DMS114 treated with DMSO at 0.1 percent for 48 hours (cell line): ENCODE measurements around the gene RARS1.

Source experiments
- DNase-seq: peaks from one replicate; lab custom pipeline; 2025; ENCODE audit not compliant: unreplicated experiment; lab: John Stamatoyannopoulos, UW

Gene RARS1

GRCh38 chr5:168486136-168486879 is at the start of gene RARS1:
Gene RARS1, plus strand, starts transcription at chr5:168486471. Its CDS starts 28 bp downstream, at chr5:168486499.
- DNase-seq = peak; percentile 90

DNA sequence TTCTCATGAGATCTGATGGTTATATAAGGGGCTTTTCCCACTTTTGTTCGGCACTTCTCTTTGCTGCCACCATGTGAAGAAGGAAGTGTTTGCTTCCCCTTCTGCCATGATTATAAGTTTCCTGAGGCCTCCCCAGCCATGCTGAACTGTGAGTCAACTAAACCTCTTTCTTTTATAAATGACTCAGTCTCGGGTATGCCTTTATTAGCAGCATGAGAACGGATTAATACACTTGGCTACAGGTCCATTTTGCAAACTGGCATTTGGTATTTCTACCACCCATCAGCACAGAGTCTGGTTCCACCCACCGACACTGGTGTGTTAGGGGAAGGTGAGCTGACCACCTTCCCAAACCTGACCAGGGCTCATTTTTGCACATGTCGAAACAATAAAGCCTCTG is 47.9 kb upstream of the RARS1 start:
- no peak for DNase-seq

DNA sequence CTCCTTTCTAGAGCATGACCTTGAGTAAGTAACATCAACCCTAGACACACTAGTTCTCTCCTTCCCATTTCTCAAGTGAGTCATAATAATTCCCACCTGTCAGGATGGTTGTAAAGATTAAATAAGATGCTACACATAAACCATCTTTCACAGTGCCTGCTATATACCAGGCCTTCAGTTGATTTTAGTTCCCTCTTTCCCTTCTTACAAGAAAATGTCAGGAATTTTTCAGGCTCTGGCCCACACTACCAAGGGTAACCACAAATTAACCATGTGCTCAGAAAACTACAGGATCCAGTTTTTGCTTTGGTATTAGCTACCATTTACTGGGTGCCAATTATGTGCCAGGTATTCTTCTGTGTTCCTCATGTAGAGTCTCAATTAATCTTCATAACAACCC is 42.7 kb upstream of the RARS1 start:
- no peak for DNase-seq

- no peak for DNase-seq
Observed at GRCh38 chr5:168443950-168444700, 42.1 kb upstream of the RARS1 start.

DNA sequence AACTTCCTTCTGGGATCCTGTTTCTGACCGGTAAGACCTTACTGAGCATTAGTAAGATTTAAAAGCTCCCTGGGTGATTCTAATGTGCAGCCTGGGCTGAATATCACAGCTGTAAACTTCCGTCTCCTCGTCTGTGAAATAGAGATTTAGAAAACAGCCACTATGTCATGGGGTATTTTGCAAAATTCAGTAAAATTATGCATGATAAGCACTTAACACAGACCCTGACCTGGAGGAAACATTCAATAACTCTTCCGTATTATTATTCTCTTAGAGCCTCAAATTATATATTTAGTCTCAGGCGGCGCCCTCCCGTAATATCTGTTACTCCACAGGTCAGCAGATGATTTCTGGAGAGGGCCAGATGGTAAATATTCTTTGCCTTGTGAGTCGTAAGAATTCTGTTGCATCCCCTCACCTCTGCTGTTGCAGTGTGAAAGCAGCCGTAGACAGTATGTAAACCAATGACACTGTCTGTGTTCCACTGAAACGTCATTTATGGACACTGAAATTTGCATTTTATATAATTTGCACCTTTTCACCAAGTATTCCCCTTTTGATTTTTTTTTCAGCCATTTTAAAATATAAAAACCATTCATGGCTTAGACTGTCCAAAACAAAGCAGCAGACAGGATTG is 39.2 kb upstream of the RARS1 start:
- DNase-seq = no peak

DNA sequence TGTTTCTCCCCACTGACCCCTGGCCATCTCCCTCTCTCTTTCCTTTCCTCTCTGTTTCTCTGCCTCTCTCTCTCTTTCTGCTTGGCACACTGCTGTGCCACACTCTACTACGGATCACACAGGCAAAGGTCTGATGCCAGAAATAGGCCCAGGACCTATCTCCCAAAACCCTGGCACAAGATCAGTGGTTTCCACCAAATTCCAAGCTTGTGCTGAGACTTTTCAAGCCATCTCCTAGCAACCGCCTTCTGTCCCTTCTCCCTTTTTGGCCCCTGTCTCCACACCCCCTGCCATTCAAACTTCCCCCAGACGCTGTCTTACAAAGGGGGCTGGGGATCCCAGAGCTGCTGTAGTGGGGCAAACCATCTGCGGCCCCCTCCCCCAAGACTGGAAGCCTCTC is 38.5 kb upstream of the RARS1 start:
- DNase-seq = no peak

DNA sequence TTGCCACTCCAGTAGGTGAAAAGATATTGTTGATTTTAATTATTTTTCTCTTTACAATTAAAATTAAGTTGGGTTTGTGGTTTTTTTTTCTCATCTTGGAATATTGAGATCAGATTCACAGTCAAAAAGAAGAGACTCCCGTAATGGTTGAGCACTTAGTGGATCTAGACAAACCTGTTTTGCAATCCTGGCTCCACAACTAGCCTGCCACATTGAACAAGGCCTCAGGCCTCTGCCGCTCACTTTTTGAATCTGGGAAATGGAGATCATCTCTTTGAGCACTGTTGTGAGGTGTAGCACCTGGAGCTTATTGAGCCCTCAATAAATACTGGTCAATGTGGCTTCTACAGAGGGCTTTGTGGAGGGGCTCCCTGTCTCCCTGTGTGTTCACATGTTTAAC is 37.1 kb upstream of the RARS1 start:
- DNase-seq = no peak

- no peak for DNase-seq
Observed at GRCh38 chr5:168451565-168451964, 34.7 kb upstream of the RARS1 start.

- DNase-seq = no peak
Observed at GRCh38 chr5:168455201-168455600, 31.1 kb upstream of the RARS1 start.

DNA sequence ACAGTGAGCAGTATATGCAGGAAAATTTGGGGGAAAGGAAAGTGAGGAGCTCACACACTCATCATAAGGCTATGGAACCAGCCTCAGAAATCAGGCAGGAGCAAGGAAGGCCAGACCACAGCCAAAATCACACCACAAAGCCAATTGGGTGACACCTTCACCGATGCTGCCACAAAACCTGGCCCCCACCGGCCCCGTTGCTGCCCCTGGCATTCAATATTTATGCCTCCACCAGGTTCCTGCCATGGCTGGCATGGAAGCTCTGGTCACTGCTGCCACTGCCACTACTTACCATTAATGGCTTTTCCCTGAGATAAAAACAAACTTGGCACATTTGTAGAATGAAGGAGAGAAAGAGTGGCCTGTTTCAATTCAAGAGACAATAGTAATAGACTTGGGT is 28.7 kb upstream of the RARS1 start:
- no peak for DNase-seq

GRCh38 chr5:168460606-168461005 is 25.7 kb upstream of the RARS1 start:
- DNase-seq = no peak

DNA sequence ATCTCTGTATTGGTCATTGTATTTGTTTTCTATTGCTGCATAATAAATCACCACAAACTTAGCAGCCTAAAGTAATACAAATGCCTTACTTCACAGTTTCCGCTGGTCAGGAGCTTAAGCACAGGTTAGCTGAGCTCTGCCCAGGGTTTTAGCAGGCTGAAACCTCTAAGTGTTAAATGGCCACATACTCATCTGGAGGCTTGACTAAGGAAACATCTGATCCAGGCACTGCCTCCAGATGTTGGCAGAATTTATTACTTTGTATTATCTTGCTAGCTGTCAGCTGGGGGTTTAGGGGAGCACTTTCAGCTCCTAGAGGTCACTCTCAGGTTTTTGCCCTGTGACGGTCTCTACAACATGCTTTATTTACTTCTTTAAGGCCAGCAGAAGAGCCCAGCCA is 23.2 kb upstream of the RARS1 start:
- no peak for DNase-seq

DNA sequence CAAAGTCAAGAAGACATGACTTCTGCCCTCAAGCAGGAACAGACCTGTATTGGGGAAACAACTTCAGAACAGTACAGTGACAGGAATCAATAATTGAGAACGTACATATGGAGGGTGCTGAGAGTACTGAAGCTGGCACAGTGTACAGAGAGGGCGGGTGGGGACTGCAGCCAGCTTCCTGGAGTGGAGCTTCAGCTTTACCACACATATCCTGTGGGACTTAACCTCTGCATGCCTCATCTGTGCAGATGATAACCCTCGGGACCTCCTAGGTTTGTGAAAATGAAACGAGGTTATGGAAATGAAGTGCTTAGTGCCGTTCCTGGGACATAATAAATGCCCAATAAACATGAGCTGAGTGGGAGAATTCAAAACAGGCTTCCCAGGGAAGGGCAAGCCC is 22.1 kb upstream of the RARS1 start:
- DNase-seq = no peak

DNA sequence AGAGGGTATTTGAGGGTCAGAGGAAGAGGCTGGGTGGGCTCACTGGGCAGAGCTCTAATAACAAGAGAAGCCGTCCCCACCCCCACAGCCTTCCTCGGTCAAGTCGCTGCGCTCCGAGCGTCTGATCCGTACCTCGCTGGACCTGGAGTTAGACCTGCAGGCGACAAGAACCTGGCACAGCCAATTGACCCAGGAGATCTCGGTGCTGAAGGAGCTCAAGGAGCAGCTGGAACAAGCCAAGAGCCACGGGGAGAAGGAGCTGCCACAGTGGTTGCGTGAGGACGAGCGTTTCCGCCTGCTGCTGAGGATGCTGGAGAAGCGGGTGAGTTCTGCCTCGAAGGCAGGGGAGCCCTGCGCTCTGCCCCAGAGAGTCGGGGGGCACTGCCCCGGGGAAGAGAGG is 21.6 kb upstream of the RARS1 start:
- DNase-seq = no peak

DNA sequence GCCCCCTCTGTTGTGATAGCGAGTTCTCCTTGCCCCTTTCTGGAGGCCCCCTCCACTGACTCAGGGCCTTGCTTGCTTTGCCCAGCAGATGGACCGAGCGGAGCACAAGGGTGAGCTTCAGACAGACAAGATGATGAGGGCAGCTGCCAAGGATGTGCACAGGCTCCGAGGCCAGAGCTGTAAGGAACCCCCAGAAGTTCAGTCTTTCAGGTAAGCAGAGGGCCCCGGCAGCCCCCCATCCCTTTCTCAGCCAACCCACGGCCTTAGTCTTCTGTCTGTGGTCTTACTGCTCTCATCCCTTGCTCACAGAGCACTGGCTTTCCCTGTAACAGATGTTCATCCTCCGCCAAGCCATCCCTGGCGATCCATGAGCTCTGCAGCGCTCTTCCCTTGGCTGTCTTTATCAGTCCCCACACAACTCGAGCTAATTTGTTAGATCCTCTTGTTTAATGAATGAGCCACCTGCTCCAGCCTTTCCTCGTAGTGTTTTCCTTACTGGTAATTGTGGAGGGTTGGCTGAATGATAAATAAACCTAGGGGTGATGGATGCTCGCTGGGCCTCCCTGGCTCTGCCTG is 18.4 kb upstream of the RARS1 start:
- DNase-seq = no peak

- no peak for DNase-seq
Observed at GRCh38 chr5:168468836-168469235, 17.4 kb upstream of the RARS1 start.

- no peak for DNase-seq
Observed at GRCh38 chr5:168469816-168470215, 16.5 kb upstream of the RARS1 start.

DNA sequence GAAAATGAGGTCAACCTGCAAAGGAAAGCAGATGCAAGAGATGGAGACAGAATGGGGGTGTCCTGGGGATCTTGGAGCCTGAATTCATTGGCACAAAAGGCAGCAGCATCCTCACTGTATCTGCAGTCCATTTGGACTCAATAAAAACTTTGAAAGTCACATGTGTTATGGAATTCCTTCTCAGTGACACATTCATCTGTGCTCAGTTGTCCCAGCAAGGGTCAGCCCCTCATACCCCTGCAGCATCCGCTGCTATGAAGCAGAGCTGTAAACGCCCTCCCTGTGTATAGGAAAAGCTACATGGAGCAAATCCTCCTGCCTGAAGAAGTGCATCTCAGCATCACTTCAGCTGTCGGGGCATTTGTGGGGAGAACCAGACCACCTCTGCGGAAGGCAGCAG is 14.5 kb upstream of the RARS1 start:
- DNase-seq = no peak

DNA sequence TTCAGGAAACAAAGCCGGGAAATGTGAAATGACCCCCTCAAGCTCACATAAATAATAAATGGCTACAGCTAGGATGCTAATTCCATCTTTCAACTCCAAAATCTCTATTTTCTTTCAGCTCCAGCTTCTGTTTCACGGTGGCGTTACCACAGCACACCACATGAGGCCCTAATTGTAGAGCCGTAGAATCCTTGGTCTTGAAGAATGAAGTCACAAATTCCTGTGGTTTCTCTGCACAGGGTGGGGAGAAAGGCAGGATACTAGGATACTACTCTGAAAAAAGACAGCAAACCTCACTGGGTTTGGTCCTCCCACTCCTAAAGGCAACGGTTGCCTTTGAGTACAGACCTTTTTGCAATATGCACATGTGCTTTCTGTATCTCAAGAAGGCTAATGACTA is 13.9 kb upstream of the RARS1 start:
- DNase-seq = no peak

- DNase-seq = no peak
Observed at GRCh38 chr5:168474319-168474718, 12.0 kb upstream of the RARS1 start.

DNA sequence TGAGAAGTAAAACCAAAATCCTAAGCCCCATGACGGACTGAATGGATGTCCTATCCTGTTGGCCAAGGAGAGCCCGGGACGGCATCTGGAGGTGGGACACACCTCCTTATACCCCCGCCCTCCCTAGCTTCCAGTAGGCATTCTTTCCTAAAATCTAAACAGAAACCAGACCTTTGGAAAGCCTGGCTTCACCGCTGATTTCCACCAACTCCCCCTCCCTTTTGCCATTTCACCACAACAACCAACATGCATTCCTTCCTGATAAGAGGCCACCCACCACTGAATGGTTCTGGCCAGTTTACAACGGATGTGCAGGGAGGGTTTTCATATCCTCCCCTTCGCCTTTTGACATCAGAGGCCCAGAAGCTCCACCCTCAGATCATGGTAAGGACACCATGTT is 9.2 kb upstream of the RARS1 start:
- no peak for DNase-seq

GRCh38 chr5:168479166-168479565 is 7.1 kb upstream of the RARS1 start:
- DNase-seq = no peak
